OCI-LY1 (cell line): ENCODE results near the gene SENP8.

Experiments used
- H2AFZ ChIP-seq: fragments of 200-600 bp; sonication (generic), shearing (Covaris generic); 2 replicates; pipeline ENCODE4 v1.6.0; 2014; ENCODE audit warnings: antibody characterized with exemption, mild to moderate bottlenecking, low read length
- H3F3A ChIP-seq: fragments of 200-600 bp; sonication (generic), shearing (Covaris generic); 2 replicates; pipeline ENCODE4 v1.6.0; 2014; ENCODE audit warnings: mild to moderate bottlenecking, antibody characterized with exemption, low read length, moderate library complexity; ENCODE audit not compliant: insufficient read depth
- H3K27ac ChIP-seq: fragments of 200-600 bp; sonication (generic); 2 replicates; pipeline ENCODE4 v1.5.1; 2014; ENCODE audit warnings: low read length, mixed run types, mild to moderate bottlenecking, low read depth; ENCODE audit not compliant: poor library complexity, severe bottlenecking
- H3K27me3 ChIP-seq: fragments of 200-600 bp; sonication (generic); 2 replicates; pipeline ENCODE4 v1.6.0; 2014; ENCODE audit warnings: antibody characterized with exemption, mild to moderate bottlenecking, low read length, moderate library complexity; ENCODE audit not compliant: insufficient read depth
- H3K36me3 ChIP-seq: fragments of 200-600 bp; sonication (generic); 2 replicates; pipeline ENCODE4 v1.6.1; 2014; ENCODE audit warnings: mild to moderate bottlenecking, antibody characterized with exemption, low read length, moderate library complexity, mixed read lengths; ENCODE audit not compliant: insufficient read depth
- H3K4me1 ChIP-seq: fragments of 200-600 bp; sonication (generic); 2 replicates; pipeline ENCODE4 v1.5.1; 2014; ENCODE audit warnings: mild to moderate bottlenecking, low read length, moderate library complexity; ENCODE audit not compliant: insufficient read depth, severe bottlenecking
- H3K4me2 ChIP-seq: fragments of 200-600 bp; sonication (generic), shearing (Covaris generic); 2 replicates; pipeline ENCODE4 v1.6.1; 2014; ENCODE audit warnings: low read length
- H3K4me3 ChIP-seq: fragments of 200-600 bp; sonication (generic); 2 replicates; pipeline ENCODE4 v1.5.1; 2014; ENCODE audit warnings: low read length, low read depth, mild to moderate bottlenecking, mixed read lengths; ENCODE audit not compliant: poor library complexity, severe bottlenecking
- H3K79me2 ChIP-seq: fragments of 200-600 bp; shearing (Covaris generic); 2 replicates; pipeline ENCODE4 v1.6.1; 2016; ENCODE audit warnings: mixed run types, low read length, mixed read lengths; ENCODE audit not compliant: insufficient read depth
- H3K9ac ChIP-seq: fragments of 200-600 bp; sonication (generic), shearing (Covaris generic); 2 replicates; pipeline ENCODE4 v1.6.1; 2014; ENCODE audit warnings: mild to moderate bottlenecking, low read length, mixed read lengths
- H3K9me2 ChIP-seq: fragments of 200-600 bp; sonication (generic), shearing (Covaris generic); 2 replicates; pipeline ENCODE4 v1.6.1; 2014; ENCODE audit warnings: low read depth, mild to moderate bottlenecking, low read length, mixed read lengths
- H3K9me3 ChIP-seq: fragments of 200-600 bp; shearing (Covaris generic); 2 replicates; pipeline ENCODE4 v1.6.1; 2014; ENCODE audit warnings: low read length, mixed read lengths
- H4K20me1 ChIP-seq: fragments of 200-600 bp; sonication (generic), shearing (Covaris generic); 2 replicates; pipeline ENCODE4 v1.6.0; 2016; ENCODE audit warnings: mild to moderate bottlenecking, low read length; ENCODE audit not compliant: insufficient read depth
- CTCF ChIP-seq: fragments of 200-600 bp; sonication (generic), shearing (Covaris generic); IDR thresholded peaks from 2 replicates; pipeline ENCODE4 v1.5.1; 2017; ENCODE audit warnings: mild to moderate bottlenecking, antibody characterized with exemption, low read length, moderate library complexity, mixed read lengths
- EZH2 ChIP-seq: fragments of 200-600 bp; sonication (generic), shearing (Covaris generic); IDR thresholded peaks from 2 replicates; pipeline ENCODE4 v1.8.0; 2017; ENCODE audit warnings: borderline replicate concordance, mixed run types, mild to moderate bottlenecking, antibody characterized with exemption, low read length, moderate library complexity, mixed read lengths

SENP8 gene

DNA sequence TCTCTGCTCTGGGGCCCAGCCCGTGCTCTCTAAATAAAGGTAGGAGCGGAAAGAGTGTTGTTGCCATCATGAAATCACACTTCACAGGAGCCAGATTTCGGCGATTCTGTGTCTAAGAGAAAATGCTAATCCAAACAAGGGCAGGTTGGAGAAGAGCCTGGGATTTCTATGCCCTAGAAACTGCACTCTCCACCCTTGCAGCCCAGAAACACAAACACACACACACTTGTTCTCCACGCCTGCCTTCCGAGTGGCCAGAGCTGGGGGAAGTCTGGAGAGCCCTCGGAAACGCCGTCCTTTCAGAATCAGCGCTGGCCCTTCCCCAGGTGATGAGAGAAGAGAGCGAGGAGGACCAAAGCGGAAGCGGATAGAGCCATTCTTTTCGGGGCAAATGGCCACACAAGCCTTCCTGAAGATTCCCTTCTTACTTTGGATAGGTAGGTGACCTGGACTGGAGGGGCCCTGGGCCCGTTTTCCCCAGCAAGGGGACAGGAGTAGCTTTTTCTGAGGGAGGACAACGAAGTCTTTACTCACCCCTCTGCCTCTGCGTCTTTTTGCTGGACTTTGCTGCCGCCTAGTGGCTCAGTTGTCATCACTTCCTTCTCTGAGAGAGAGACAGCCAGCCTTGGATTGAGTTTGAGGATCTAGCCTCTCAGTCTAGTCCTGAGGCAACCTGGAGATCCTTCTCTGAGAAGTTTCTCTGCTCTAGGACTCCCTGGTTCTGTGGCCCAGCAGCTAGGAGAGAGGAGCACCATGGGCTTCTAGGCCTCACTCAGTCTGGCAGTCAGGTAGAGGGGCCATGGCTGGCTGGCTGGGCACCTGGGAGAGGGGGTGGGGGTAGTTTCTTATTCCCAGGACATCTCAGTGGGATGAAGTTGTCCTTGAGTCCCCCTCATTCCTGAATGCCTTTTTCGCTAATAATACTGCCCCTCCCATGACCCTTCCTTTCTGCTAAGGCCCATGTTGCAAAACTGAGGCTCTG, 37.7 kb downstream of the SENP8 start:
- Histone ChIP-seq H3K4me1 (peaks cover 10% of the 10 kb centered on the region), H3K9me2 (no peaks in the 10 kb centered on the region), H3K9me3 (no peaks in the 10 kb centered on the region), H3K27me3 (no peaks in the 10 kb centered on the region), H3K36me3 (no peaks in the 10 kb centered on the region), H3K79me2 (no peaks in the 10 kb centered on the region), H3K27ac (no peak overlapping the region), H3K9ac (peak overlapping the region; percentile 43; the same call in 1 of the 2 replicates), H4K20me1 (no peaks in the 10 kb centered on the region), H2AFZ (peak overlapping the region; percentile 29; the same call in 1 of the 2 replicates), H3K4me3 (peak overlapping the region; percentile 50), H3K4me2 (peak overlapping the region; percentile 56), H3F3A (no peaks in the 10 kb centered on the region)
- TF ChIP-seq CTCF (peak; percentile 93), EZH2 (no peak)

- H2AFZ ChIP-seq = no peak overlapping the region
- no peaks in the 10 kb centered on the region for H3K36me3 ChIP-seq
- no peaks in the 10 kb centered on the region for H4K20me1 ChIP-seq
- no peak overlapping the region for H3K27ac ChIP-seq
- H3K4me1 ChIP-seq = peaks cover 10% of the 10 kb centered on the region
- H3K4me3 ChIP-seq = no peak overlapping the region
- H3F3A ChIP-seq = no peaks in the 10 kb centered on the region
- H3K79me2 ChIP-seq = no peaks in the 10 kb centered on the region
- no peak overlapping the region for H3K4me2 ChIP-seq
- no peak for TF ChIP-seq EZH2
- no peak for TF ChIP-seq CTCF
- H3K9ac ChIP-seq = no peak overlapping the region
- no peaks in the 10 kb centered on the region for H3K27me3 ChIP-seq
- no peaks in the 10 kb centered on the region for H3K9me2 ChIP-seq
- H3K9me3 ChIP-seq = no peaks in the 10 kb centered on the region
Measured at GRCh38 chr15:72156928-72157327, 38.7 kb downstream of the SENP8 start.

DNA sequence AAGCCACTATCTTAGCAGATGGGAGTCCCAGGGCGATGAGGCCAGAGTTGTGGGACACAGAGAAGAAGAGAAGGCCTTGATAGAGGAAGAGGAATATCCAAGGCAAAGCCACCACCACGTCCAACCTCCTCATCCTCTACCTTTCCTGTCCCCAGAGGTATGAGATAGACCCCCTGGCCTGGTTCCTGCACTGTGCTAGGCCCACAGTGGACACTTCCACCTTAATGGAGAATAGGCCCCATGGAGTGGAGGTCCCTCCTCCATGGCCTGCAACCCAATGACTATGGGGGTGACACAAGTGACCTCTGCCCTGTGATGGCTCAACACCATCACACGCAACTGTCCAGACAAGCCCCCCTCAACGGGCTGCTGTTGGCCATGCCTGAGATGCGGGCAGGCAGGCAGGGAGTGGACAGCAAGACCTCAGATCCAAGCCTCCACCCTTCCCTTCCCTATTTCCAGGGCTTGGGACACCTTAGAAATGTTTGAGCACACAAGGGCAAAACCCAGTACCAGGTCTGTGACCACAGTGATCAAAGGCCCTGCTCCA, 42.6 kb downstream of the SENP8 start:
- TF ChIP-seq CTCF (no peak), EZH2 (no peak)

More for the DNA sequence above, 42.6 kb downstream of the SENP8 start:
- Histone ChIP-seq H3K4me1 (peaks cover 2% of the 10 kb centered on the region), H3K4me2 (no peak overlapping the region), H3K36me3 (no peaks in the 10 kb centered on the region), H3K79me2 (no peaks in the 10 kb centered on the region), H3K9me2 (no peaks in the 10 kb centered on the region), H3K27ac (no peak overlapping the region), H3K27me3 (0 out of 2 replicates have a peak, but pooled peaks cover 5% of the 10 kb centered on the region), H3K9ac (no peak overlapping the region), H3K9me3 (no peaks in the 10 kb centered on the region), H3F3A (no peaks in the 10 kb centered on the region), H2AFZ (no peak overlapping the region), H4K20me1 (no peaks in the 10 kb centered on the region), H3K4me3 (no peak overlapping the region)
